Breast epithelium (tissue), 4 donors: ENCODE results near the gene STX12. TPM values are rescaled to one million over a fixed set of nuclear protein-coding genes. Genes with fewer than 3 reads are reported as not detected.
"Not testable (repeated sequence)": the region's sequence is repeated elsewhere in the genome, so short reads cannot be mapped to it uniquely, and the experiment has no call there.

ENCODE experiments used
- DNase-seq, 2 donors: peaks; one replicate each; pipeline ENCODE4 v3.0.0-alpha.2; 2019; ENCODE audit warnings: low spot score in 2 of 2
- H3K27ac ChIP-seq, 2 donors: fragments of 200-600 bp; sonication (generic) in 1 of 2; one replicate each; pipeline ENCODE4 v1.5.1; 2016 to 2019; ENCODE audit warnings: mild to moderate bottlenecking in 1 of 2
- H3K27me3 ChIP-seq, 2 donors: fragments of 200-600 bp; sonication (generic) in 1 of 2; one replicate each; pipeline versions ENCODE4 v1.5.1 to v1.6.0; 2017 to 2019; ENCODE audit warnings: control low read depth in 1 of 2, mild to moderate bottlenecking in 1 of 2
- H3K36me3 ChIP-seq: fragments of 200-600 bp; one replicate; pipeline ENCODE4 v1.5.1; 2019
- H3K4me1 ChIP-seq, 2 donors: fragments of 200-600 bp; sonication (generic); one replicate each; pipeline ENCODE4 v1.5.1; 2016 to 2019; ENCODE audit warnings: control low read depth in 1 of 2
- H3K4me3 ChIP-seq, 3 donors: fragments of 200-600 bp; sonication (generic); 1 replicate in 2 of 3; 2 replicates in 1 of 3; pipeline ENCODE4 v1.5.1; 2016 to 2019; ENCODE audit warnings: mild to moderate bottlenecking in 3 of 3, moderate library complexity in 2 of 3
- H3K9me3 ChIP-seq, 2 donors: fragments of 200-600 bp; sonication (generic) in 1 of 2; one replicate each; pipeline ENCODE4 v1.5.1; 2016 to 2019; ENCODE audit warnings: control low read depth in 1 of 2
- CTCF ChIP-seq, 3 donors: fragments of 450-650 bp; IDR thresholded peaks; one replicate each; pipeline ENCODE4 v1.5.1; 2016 to 2017; ENCODE audit warnings: antibody characterized with exemption in 3 of 3, mild to moderate bottlenecking in 3 of 3, moderate library complexity in 3 of 3
- POLR2A ChIP-seq: fragments of 450-650 bp; IDR thresholded peaks from one replicate; pipeline ENCODE4 v1.6.1; 2016; ENCODE audit warnings: antibody characterized with exemption, mild to moderate bottlenecking, moderate library complexity
- POLR2AphosphoS5 ChIP-seq, 3 donors: sonication (generic); formaldehyde crosslinking; IDR thresholded peaks; one replicate each; pipeline ENCODE4 v1.6.1; 2017; ENCODE audit warnings: antibody characterized with exemption in 3 of 3
- intact Hi-C: fragments of 100-400 bp; cut with DNase I; formaldehyde crosslinking; loops from one replicate; pipeline ENCODE4 v1.15.1; 2023; ENCODE audit warnings: low total_unique reads
- total RNA-seq, 3 donors: library from RNA; depleted of rRNA; stranded (reverse); fragments of >200 nt; gene quantifications; one replicate each; pipeline ENCODE4 v1.1.0, GENCODE V29; 2016

STX12 gene
- total RNA-seq, 3 donors from 2014 or later, result 62.3 to 165 (median 80.8) TPM

GRCh38 chr1:27770293-27770830 is 2.7 kb upstream of the STX12 start:
- Histone ChIP-seq H3K4me1 (no peaks in the 10 kb centered on the region), H3K27ac (no peak overlapping the region), H3K9me3 (no peaks in the 10 kb centered on the region), H3K27me3 (no peaks in the 10 kb centered on the region), H3K4me3 (no peak overlapping the region), H3K36me3 (no peaks in the 10 kb centered on the region)
- intact Hi-C loops, result no loop called here
- no peak for DNase-seq
- TF ChIP-seq POLR2AphosphoS5 (IDR thresholded peaks at IDR 0.05) (no peak), POLR2A (no peak), CTCF (IDR thresholded peaks at IDR 0.05) (no peak)

GRCh38 chr1:27772036-27772931 is 735 bp upstream of the STX12 start:
- Histone ChIP-seq H3K4me1 (no peaks in the 10 kb centered on the region), H3K4me3 (peak overlapping the region; percentile 96 to 99 (median 98)), H3K27me3 (no peaks in the 10 kb centered on the region), H3K36me3 (no peaks in the 10 kb centered on the region), H3K27ac (peak overlapping the region; percentile 98 to 99), H3K9me3 (no peaks in the 10 kb centered on the region)
- intact Hi-C loops, result no loop called here
- no peak for TF ChIP-seq POLR2AphosphoS5 (IDR thresholded peaks at IDR 0.05)
- no peak for TF ChIP-seq POLR2A
- TF ChIP-seq CTCF (IDR thresholded peaks at IDR 0.05), result no peak
- no peak for DNase-seq

GRCh38 chr1:27773826-27774445 is 917 bp downstream of the STX12 start:
- Histone ChIP-seq H3K9me3 (no peaks in the 10 kb centered on the region), H3K4me1 (no peaks in the 10 kb centered on the region), H3K36me3 (no peaks in the 10 kb centered on the region), H3K27me3 (no peaks in the 10 kb centered on the region), H3K27ac (peak overlapping the region; percentile 98 to 99), H3K4me3 (peak overlapping the region; percentile 96 to 99 (median 98))
- intact Hi-C loops, result no loop called here
- DNase-seq, result no peak
- TF ChIP-seq POLR2AphosphoS5 (IDR thresholded peaks at IDR 0.05), result no peak
- no peak for TF ChIP-seq POLR2A
- no peak for TF ChIP-seq CTCF (IDR thresholded peaks at IDR 0.05)

- no peak for DNase-seq
- H3K27me3 ChIP-seq, result no peaks in the 10 kb centered on the region
- no peaks in the 10 kb centered on the region for H3K36me3 ChIP-seq
- H3K4me3 ChIP-seq, result peak overlapping the region in 2 of 3 donors; percentile 98 to 99
- H3K9me3 ChIP-seq, result no peaks in the 10 kb centered on the region
- TF ChIP-seq POLR2A (no peak), POLR2AphosphoS5 (IDR thresholded peaks at IDR 0.05) (no peak), CTCF (IDR thresholded peaks at IDR 0.05) (no peak)
- H3K27ac ChIP-seq, result peak overlapping the region in 1 of 2 donors; percentile 98
- no peaks in the 10 kb centered on the region for H3K4me1 ChIP-seq
- intact Hi-C loops, result no loop called here
Measured at GRCh38 chr1:27774654-27775053, 1.6 kb downstream of the STX12 start.

GRCh38 chr1:27775336-27775735 is 2.3 kb downstream of the STX12 start:
- H3K9me3 ChIP-seq, DNase-seq, intact Hi-C loops, H3K4me3 ChIP-seq, H3K36me3 ChIP-seq, H3K27me3 ChIP-seq, H3K4me1 ChIP-seq: not testable (repeated sequence)
- H3K27ac ChIP-seq, result peak overlapping the region in 1 of 2 donors; percentile 22

- H3K4me1 ChIP-seq, result not testable (repeated sequence)
Measured at GRCh38 chr1:27776276-27776675, 3.3 kb downstream of the STX12 start.

More at GRCh38 chr1:27776276-27776675, 3.3 kb downstream of the STX12 start:
- DNase-seq, H3K4me3 ChIP-seq, H3K27ac ChIP-seq, H3K36me3 ChIP-seq, H3K27me3 ChIP-seq, H3K9me3 ChIP-seq, intact Hi-C loops: not testable (repeated sequence)
